Fibroblast of skin of right quadriceps (primary cell): Measurements from ENCODE around the gene GMDS.
A peak's percentile ranks its signal among the peaks of the same experiment; 100 is the strongest.

Source experiments
- DNase-seq: peaks from one replicate; pipeline ENCODE4 v3.0.0-alpha.2; 2013

The GMDS gene

DNA sequence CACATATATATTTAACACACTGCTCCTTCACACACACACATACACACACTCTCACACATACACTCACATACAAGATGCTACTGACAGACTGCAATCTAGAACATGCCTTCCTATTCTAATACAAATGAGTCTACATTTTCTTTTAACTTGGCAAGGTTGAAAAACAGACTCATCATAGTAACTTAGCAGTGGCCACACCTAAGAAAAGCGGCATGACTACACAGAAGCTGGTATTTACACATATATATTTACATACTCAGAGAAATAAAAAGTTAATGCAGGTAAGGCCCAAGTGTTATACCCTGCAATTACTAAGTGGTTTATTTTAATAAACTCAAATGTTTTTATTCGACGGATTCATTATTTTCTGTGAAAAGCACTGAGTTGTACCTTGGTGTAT is 426.4 kb downstream of the GMDS start:
- DNase-seq = no peak

- DNase-seq = peak; percentile 65
Measured at GRCh38 chr6:1817033-1817761, 428.2 kb downstream of the GMDS start.

GRCh38 chr6:1815827-1816452 is 429.5 kb downstream of the GMDS start:
- no peak for DNase-seq

GRCh38 chr6:1814279-1814678 is 431.1 kb downstream of the GMDS start:
- DNase-seq = no peak

DNA sequence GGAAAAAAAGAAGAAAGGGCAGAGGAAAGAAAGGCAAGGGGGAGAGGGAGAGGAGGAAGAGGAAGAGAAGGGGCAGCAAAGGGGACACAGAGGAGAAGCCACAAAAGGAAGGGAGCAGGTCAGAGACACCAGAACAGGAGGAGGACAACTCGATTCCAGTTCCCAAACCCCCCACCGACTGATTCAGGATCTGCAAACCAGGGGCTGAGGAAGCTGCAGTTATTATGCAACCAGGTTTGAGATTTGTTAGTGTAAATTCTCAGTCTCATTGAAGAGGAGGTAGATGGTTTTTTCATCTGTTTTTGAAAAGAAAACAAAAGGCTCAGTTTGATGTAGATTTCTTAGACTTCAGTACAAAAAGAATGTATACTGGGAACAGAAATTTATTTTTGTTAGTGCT is 432.9 kb downstream of the GMDS start:
- no peak for DNase-seq

GRCh38 chr6:1812034-1812433 is 433.4 kb downstream of the GMDS start:
- no peak for DNase-seq

GRCh38 chr6:1810880-1811279 is 434.5 kb downstream of the GMDS start:
- no peak for DNase-seq

DNA sequence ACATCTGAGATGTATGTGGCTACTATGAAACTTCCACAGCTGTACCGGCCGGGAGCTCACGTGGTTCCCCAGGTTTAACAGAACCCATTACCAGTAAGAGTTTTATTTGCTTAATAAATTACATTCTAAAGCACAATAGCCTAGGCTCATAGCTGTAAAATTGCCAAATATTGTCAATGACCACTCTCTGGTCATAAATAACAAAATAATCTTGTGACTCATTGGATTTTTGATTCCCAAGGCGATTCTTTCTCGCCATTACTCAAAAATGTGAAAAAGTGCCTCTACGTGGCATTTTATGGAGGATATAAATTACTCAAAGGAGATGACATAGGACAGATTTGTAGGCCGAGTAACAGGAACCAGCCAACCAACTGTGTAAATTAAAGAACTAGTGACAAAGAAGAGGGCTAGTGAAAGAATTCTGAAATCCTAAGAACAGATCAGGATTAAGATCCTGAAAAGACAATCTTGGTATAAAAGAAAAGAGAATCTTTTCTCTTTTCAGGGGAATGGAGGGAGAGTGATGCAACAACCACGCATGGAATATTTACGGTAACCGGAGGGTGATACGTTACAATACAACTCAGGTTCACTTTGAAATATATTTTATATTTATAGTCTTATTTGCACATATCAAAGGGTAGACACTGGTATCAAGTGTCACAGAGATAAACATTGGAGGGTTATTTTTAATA is 436.0 kb downstream of the GMDS start:
- no peak for DNase-seq

DNA sequence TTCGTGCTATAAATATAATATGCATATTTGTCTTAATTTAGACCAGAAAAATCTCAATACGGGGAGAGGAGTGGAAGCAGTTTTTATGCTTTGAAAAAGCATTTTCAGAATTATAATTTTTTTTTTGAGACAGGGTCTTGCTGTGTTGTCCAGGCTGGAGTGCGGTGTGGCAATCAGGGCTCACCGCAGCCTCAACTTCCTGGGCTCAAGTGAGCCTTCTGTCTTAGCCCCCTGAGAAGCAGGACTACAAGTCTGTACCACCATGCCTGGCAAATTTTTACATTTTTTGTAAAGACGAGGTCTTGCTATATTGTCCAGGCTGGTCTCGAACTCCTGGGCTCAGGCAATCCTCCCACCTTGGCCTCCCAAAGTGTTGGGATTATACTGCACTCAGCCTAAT is 438.5 kb downstream of the GMDS start:
- DNase-seq = no peak

- DNase-seq = peak; percentile 66
Measured at GRCh38 chr6:1802491-1803395, 442.7 kb downstream of the GMDS start.

DNA sequence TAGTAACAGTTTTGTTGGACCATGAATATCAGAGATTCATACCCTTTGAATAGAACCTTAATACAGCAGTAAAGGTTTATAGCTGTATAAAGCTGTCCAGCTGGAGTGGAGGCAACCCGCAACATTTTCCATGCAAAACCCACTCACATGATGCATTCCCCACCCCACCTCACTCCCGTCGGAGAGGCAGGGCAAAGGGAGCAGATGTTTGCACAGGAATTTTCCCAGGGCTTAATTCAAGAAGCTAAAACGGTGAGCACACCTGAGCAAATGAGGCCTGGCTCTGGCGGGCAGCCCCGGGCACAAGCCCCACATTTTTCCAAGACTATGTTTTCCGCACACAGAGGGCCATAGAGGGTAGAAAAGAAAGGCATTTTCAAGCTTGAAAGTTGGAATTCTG is 444.0 kb downstream of the GMDS start:
- no peak for DNase-seq

- no peak for DNase-seq
Measured at GRCh38 chr6:1800845-1801244, 444.6 kb downstream of the GMDS start.

GRCh38 chr6:1798965-1799325 is 446.5 kb downstream of the GMDS start:
- DNase-seq = no peak

GRCh38 chr6:1798303-1798964 is 447.0 kb downstream of the GMDS start:
- no peak for DNase-seq

GRCh38 chr6:1797801-1798200 is 447.6 kb downstream of the GMDS start:
- peak; percentile 40 for DNase-seq

- DNase-seq = no peak
Measured at GRCh38 chr6:1796706-1797529, 448.5 kb downstream of the GMDS start.

GRCh38 chr6:1795910-1796309 is 449.5 kb downstream of the GMDS start:
- no peak for DNase-seq

- no peak for DNase-seq
Measured at GRCh38 chr6:1792989-1793388, 452.4 kb downstream of the GMDS start.

- DNase-seq = no peak
Measured at GRCh38 chr6:1790684-1791083, 454.7 kb downstream of the GMDS start.

DNA sequence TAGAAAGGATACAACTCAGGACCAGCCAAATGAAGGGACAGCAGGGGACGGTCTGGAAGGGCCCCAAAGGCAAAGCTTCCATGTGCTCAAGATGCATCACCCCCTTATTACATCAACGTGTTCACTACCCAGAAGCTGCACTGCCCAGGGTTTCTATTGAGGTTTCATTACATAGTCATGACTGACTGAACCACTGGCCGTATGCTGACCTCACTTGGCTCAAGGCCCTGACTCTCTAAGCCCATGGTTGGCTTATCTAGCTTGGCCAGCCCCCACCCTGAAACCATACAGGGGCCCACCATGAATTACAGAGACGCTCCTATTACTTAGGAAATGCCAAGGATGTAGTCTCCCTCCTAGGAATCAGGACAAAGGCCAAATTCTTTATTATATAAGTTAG is 456.3 kb downstream of the GMDS start:
- DNase-seq = peak; percentile 50

DNA sequence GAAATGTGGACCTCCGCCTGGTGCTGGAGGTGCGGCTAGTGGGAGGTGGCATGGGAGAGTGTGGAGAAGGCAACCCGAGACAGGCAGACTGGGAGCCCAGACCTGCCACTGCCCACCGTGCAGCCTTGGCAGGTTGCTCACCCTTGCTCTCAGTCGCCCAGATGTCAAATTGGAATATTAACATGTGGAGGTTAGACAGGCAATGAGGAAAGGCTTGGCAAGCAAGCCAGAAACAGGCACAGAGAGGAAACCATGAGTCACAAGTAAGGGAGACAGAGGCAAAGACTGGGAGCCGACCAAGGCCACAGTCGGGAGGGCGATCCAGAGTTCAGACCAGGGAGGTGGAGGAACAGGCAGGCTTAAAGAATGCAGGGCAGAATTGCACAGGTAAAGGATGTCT is 457.5 kb downstream of the GMDS start:
- DNase-seq = peak; percentile 60
